RWPE1 (cell line): ENCODE measurements around the gene ANGPTL8.

Source experiments
- CTCF ChIA-PET: fragments of 350-600 bp; sonication (Branson Sonifier 250); formaldehyde crosslinking; extraction: SDS; loops from one replicate; lab custom pipeline; 2021; lab: Yijun Ruan, JAX
- POLR2A ChIA-PET: fragments of 400-600 bp; formaldehyde crosslinking; extraction: SDS; loops from one replicate; lab custom pipeline; 2020; ENCODE audit warnings: antibody characterized with exemption; ENCODE audit not compliant: low non-redundant PET; lab: Yijun Ruan, JAX
- DNase-seq: peaks from one replicate; pipeline ENCODE4 v3.0.0; 2012; ENCODE audit warnings: low spot score
- H3K27ac ChIP-seq: fragments of 450-650 bp; 2 replicates; pipeline ENCODE4 v1.5.1; 2017
- CTCF ChIP-seq: fragments of 450-650 bp; conservative IDR thresholded peaks from 2 replicates; pipeline ENCODE4 v1.5.1; 2017; ENCODE audit warnings: low read depth, mild to moderate bottlenecking

The ANGPTL8 gene

GRCh38 chr19:11209839-11210655 is 29.4 kb upstream of the ANGPTL8 start:
- no peak overlapping the region for H3K27ac ChIP-seq
- ChIA-PET POLR2A (no interaction called here), CTCF (no interaction called here)
- no peak for DNase-seq
- no peak for TF ChIP-seq CTCF

- H3K27ac ChIP-seq: no peak overlapping the region
- TF ChIP-seq CTCF: no peak
- ChIA-PET POLR2A (no interaction called here), CTCF (no interaction called here)
- DNase-seq: no peak
Observed at GRCh38 chr19:11210656-11210928, 28.8 kb upstream of the ANGPTL8 start.

- ChIA-PET CTCF (no interaction called here), POLR2A (no interaction called here)
- no peak for TF ChIP-seq CTCF
- no peak overlapping the region for H3K27ac ChIP-seq
- DNase-seq: no peak
Observed at GRCh38 chr19:11214387-11214786, 25.0 kb upstream of the ANGPTL8 start.

GRCh38 chr19:11221082-11221598 is 18.3 kb upstream of the ANGPTL8 start:
- no peak for DNase-seq
- H3K27ac ChIP-seq: no peak overlapping the region
- POLR2A ChIA-PET: no interaction called here
- TF ChIP-seq CTCF: no peak
- CTCF ChIA-PET: no interaction called here

- H3K27ac ChIP-seq: no peak overlapping the region
- ChIA-PET CTCF (interaction anchor here (0.6 kb wide), 1 partner anchor 73 kb away, joined by 5 read pairs; no protein-coding TSS in a partner anchor), POLR2A (no interaction called here)
- no peak for DNase-seq
- TF ChIP-seq CTCF: no peak
Observed at GRCh38 chr19:11223200-11223599, 16.2 kb upstream of the ANGPTL8 start.

GRCh38 chr19:11224429-11224828 is 15.0 kb upstream of the ANGPTL8 start:
- no peak for TF ChIP-seq CTCF
- CTCF ChIA-PET: no interaction called here
- DNase-seq: no peak
- H3K27ac ChIP-seq: no peak overlapping the region
- POLR2A ChIA-PET: no interaction called here
